ENCODE data around the gene UBE2D4. TPM values are rescaled to one million over a fixed set of nuclear protein-coding genes. Genes with fewer than 3 reads are reported as not detected.
A peak's percentile ranks its signal among the peaks of the same experiment; 100 is the strongest.

UBE2D4 gene
- total RNA-seq, 1 donor from 2014 or later = 27.2 TPM

GRCh38 chr7:43905209-43905946 is 20.9 kb upstream of the UBE2D4 start:
- TF ChIP-seq, protein P1, sequence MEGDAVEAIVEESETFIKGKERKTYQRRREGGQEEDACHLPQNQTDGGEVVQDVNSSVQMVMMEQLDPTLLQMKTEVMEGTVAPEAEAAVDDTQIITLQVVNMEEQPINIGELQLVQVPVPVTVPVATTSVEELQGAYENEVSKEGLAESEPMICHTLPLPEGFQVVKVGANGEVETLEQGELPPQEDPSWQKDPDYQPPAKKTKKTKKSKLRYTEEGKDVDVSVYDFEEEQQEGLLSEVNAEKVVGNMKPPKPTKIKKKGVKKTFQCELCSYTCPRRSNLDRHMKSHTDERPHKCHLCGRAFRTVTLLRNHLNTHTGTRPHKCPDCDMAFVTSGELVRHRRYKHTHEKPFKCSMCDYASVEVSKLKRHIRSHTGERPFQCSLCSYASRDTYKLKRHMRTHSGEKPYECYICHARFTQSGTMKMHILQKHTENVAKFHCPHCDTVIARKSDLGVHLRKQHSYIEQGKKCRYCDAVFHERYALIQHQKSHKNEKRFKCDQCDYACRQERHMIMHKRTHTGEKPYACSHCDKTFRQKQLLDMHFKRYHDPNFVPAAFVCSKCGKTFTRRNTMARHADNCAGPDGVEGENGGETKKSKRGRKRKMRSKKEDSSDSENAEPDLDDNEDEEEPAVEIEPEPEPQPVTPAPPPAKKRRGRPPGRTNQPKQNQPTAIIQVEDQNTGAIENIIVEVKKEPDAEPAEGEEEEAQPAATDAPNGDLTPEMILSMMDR (IDR thresholded peaks at IDR 0.05) = no peak
- no peaks in the 10 kb centered on the region for H3K9me3 ChIP-seq
- ATAC-seq (peak; percentile 35), DNase-seq (no peak)
- peak overlapping the region; percentile 85 for H3K27ac ChIP-seq
- peaks cover 23% of the 10 kb centered on the region for H3K4me1 ChIP-seq
- H3K36me3 ChIP-seq = no peaks in the 10 kb centered on the region
- H3K4me3 ChIP-seq = peak overlapping the region; percentile 75
- intact Hi-C loops (cut with DNase I) = no loop called here
- H3K27me3 ChIP-seq = no peaks in the 10 kb centered on the region

- peaks cover 23% of the 10 kb centered on the region for H3K4me1 ChIP-seq
- H3K36me3 ChIP-seq = no peaks in the 10 kb centered on the region
- peak; percentile 40 for ATAC-seq
- DNase-seq = peak; percentile 66
- peak overlapping the region; percentile 85 for H3K27ac ChIP-seq
- no peaks in the 10 kb centered on the region for H3K27me3 ChIP-seq
- H3K9me3 ChIP-seq = no peaks in the 10 kb centered on the region
- intact Hi-C loops (cut with DNase I) = no loop called here
- TF ChIP-seq, protein P1 (IDR thresholded peaks at IDR 0.05) = no peak
- peak overlapping the region; percentile 75 for H3K4me3 ChIP-seq
Measured at GRCh38 chr7:43905956-43906330, 20.3 kb upstream of the UBE2D4 start.

GRCh38 chr7:43906331-43907010 is 19.8 kb upstream of the UBE2D4 start, which contains the start of gene URGCP:
Gene URGCP (minus strand): TSS chr7:43906596. CDS start chr7:43906575, 21 bp downstream.
- H3K4me1 ChIP-seq = peaks cover 23% of the 10 kb centered on the region
- H3K27ac ChIP-seq = peak within 1 kb of the TSS; percentile 85
- DNase-seq (peak; percentile 85), ATAC-seq (peak; percentile 93)
- intact Hi-C loops (cut with DNase I) = no loop called here
- no peaks in the 10 kb centered on the region for H3K36me3 ChIP-seq
- no peaks in the 10 kb centered on the region for H3K27me3 ChIP-seq
- H3K4me3 ChIP-seq = peak within 1 kb of the TSS; percentile 75
- TF ChIP-seq, protein P1 (IDR thresholded peaks at IDR 0.05) = no peak
- no peaks in the 10 kb centered on the region for H3K9me3 ChIP-seq

- H3K9me3 ChIP-seq = no peaks in the 10 kb centered on the region
- H3K4me1 ChIP-seq = no peaks in the 10 kb centered on the region
- intact Hi-C loops (cut with DNase I) = no loop called here
- H3K27ac ChIP-seq = no peak overlapping the region
- TF ChIP-seq, protein P1 (IDR thresholded peaks at IDR 0.05) = no peak
- no peak for ATAC-seq
- no peak overlapping the region for H3K4me3 ChIP-seq
- no peaks in the 10 kb centered on the region for H3K27me3 ChIP-seq
- no peaks in the 10 kb centered on the region for H3K36me3 ChIP-seq
- no peak for DNase-seq
Measured at GRCh38 chr7:43914795-43915194, 11.4 kb upstream of the UBE2D4 start.

DNA sequence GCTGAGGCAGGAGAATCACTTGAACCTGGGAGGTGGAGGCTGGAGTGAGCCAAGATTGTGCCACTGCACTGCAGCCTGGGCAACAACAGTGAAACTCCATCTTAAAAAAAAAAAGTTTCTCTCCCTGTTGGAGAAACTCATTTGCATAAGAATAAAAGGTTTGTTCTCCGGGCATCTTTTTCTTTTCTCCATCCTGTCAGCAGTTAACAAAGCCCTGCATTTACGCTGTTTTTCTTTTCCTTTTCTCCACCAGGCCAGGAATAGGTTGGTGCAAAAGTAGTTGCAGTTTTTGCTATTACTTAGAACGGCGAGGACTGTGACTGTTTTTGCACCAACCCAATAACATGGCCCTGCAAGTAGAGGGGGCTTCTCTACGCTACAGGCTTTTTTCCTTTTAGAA is 10.3 kb upstream of the UBE2D4 start:
- Histone ChIP-seq H3K27ac (no peak overlapping the region), H3K36me3 (no peaks in the 10 kb centered on the region), H3K9me3 (no peaks in the 10 kb centered on the region), H3K4me3 (no peak overlapping the region), H3K27me3 (no peaks in the 10 kb centered on the region), H3K4me1 (no peaks in the 10 kb centered on the region)
- TF ChIP-seq, protein P1 (IDR thresholded peaks at IDR 0.05) = no peak
- intact Hi-C loops (cut with DNase I) = no loop called here
- ATAC-seq (no peak), DNase-seq (no peak)

Measured in upper lobe of right lung (tissue), 1 donor.